Activated CD4-positive, alpha-beta T cell treated with anti-CD3 and anti-CD28 coated beads for 36 hours (primary cell): ENCODE measurements around the gene ABI3BP. TPM values are rescaled to one million over a fixed set of nuclear protein-coding genes. Genes with fewer than 3 reads are reported as not detected.

Source experiments
- ATAC-seq: fragments of 200-7000 bp; cut with Tn5 transposase; one replicate; pipeline ENCODE4 v1.10.0; 2021; ENCODE audit warnings: mild to moderate bottlenecking, moderate library complexity
- CTCF ChIA-PET: fragments of 350-600 bp; sonication (Branson Sonifier 250); formaldehyde crosslinking; loops from one replicate; lab custom pipeline; 2021; ENCODE audit warnings: antibody characterized with exemption; lab: Charles Lee
- POLR2A ChIA-PET: fragments of 350-600 bp; sonication (Branson Sonifier 250); formaldehyde crosslinking; loops from one replicate; lab custom pipeline; 2021; ENCODE audit warnings: antibody characterized with exemption, inconsistent platforms; lab: Charles Lee
- DNase-seq: peaks from one replicate; pipeline ENCODE4 v3.0.0-alpha.2; 2020
- H3K27ac Mint-ChIP-seq: one replicate; pipeline ENCODE4 v1.8.0; 2021; ENCODE audit warnings: mixed read lengths
- H3K27me3 Mint-ChIP-seq: one replicate; pipeline ENCODE4 v1.8.0; 2021; ENCODE audit warnings: mixed read lengths
- H3K36me3 Mint-ChIP-seq: one replicate; pipeline ENCODE4 v1.8.0; 2021; ENCODE audit warnings: low read depth, mixed read lengths
- H3K4me1 Mint-ChIP-seq: one replicate; pipeline ENCODE4 v1.8.0; 2021; ENCODE audit warnings: mixed read lengths
- H3K4me3 Mint-ChIP-seq: one replicate; pipeline ENCODE4 v1.8.0; 2021; ENCODE audit warnings: mild to moderate bottlenecking, moderate library complexity, mixed read lengths
- H3K9me3 Mint-ChIP-seq: one replicate; pipeline ENCODE4 v1.8.0; 2021; ENCODE audit warnings: low read depth, mixed read lengths
- intact Hi-C, 2 experiments: fragments of 100-400 bp; cut with DNase I in 1 of 2; cut with micrococcal nuclease in 1 of 2; formaldehyde crosslinking; loops; one replicate each; pipeline versions ENCODE4 v1.14.2 to v1.15.1; 2022 to 2024; cut with DNase I, micrococcal nuclease
- total RNA-seq, 2 experiments: library from RNA; stranded (reverse); gene quantifications; one replicate each; pipeline ENCODE4 v1.2.3, GENCODE V29; 2021

ABI3BP gene
- total RNA-seq, 2 experiments from 2014 or later, result not detected

DNA sequence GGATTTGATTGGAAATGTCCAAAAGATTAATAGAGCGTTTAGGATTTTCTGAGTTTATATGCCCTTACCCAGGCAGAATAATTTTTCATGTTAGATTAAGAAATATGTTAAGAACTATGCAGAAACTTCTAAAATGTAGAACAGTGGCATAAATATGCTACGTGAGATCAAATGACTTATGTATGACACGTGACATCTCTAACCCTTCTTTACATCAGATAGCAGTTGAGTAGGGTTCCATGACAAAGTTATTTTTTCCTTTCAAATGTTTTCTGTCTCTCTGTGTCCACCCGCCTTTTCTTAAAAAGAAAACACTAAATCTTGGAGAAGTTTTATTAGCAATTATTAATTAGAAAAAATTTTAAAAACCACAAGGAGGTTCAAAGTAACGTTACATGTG is 292.5 kb downstream of the ABI3BP start:
- Mint-ChIP-seq H3K36me3 (no peaks in the 10 kb centered on the region), H3K27me3 (peaks cover 25% of the 10 kb centered on the region), H3K27ac (no peak overlapping the region), H3K4me3 (no peak overlapping the region), H3K4me1 (no peaks in the 10 kb centered on the region), H3K9me3 (no peaks in the 10 kb centered on the region)
- ChIA-PET POLR2A (no interaction called here), CTCF (no interaction called here)
- DNase-seq, result no peak
- intact Hi-C loops, result no loop called here
- ATAC-seq, result no peak
